Activated CD4-positive, alpha-beta T cell treated with anti-CD3 and anti-CD28 coated beads, Interleukin-2, amount 10 ng/mL, durations not matched to agents 24 days and 14 days (primary cell): Measurements from ENCODE around the gene FAM98A. TPM values are rescaled to one million over a fixed set of nuclear protein-coding genes. Genes with fewer than 3 reads are reported as not detected.

ENCODE experiments used
- DNase-seq: peaks from one replicate; pipeline ENCODE4 v3.0.0; 2022
- H3K27ac Mint-ChIP-seq: one replicate; pipeline ENCODE4 v1.8.0; 2022; ENCODE audit warnings: mild to moderate bottlenecking, mixed read lengths
- H3K27me3 Mint-ChIP-seq: one replicate; pipeline ENCODE4 v1.8.0; 2022; ENCODE audit warnings: mixed read lengths
- H3K36me3 Mint-ChIP-seq: one replicate; pipeline ENCODE4 v1.8.0; 2022; ENCODE audit warnings: low read depth, mild to moderate bottlenecking, mixed read lengths
- H3K4me1 Mint-ChIP-seq: one replicate; pipeline ENCODE4 v1.8.0; 2021; ENCODE audit warnings: mixed read lengths
- H3K4me3 Mint-ChIP-seq: one replicate; pipeline ENCODE4 v1.8.0; 2022; ENCODE audit warnings: mild to moderate bottlenecking, moderate library complexity, mixed read lengths
- H3K9me3 Mint-ChIP-seq: one replicate; pipeline ENCODE4 v1.8.0; 2021; ENCODE audit warnings: mixed read lengths
- intact Hi-C: fragments of 100-400 bp; cut with micrococcal nuclease; formaldehyde crosslinking; loops from one replicate; pipeline ENCODE4 v1.15.1; 2023
- total RNA-seq: library from RNA; stranded (reverse); gene quantifications from 2 replicates; pipeline ENCODE4 v1.2.3, GENCODE V29; 2022

Gene FAM98A
- total RNA-seq, 1 donor from 2014 or later: 72.9 TPM

DNA sequence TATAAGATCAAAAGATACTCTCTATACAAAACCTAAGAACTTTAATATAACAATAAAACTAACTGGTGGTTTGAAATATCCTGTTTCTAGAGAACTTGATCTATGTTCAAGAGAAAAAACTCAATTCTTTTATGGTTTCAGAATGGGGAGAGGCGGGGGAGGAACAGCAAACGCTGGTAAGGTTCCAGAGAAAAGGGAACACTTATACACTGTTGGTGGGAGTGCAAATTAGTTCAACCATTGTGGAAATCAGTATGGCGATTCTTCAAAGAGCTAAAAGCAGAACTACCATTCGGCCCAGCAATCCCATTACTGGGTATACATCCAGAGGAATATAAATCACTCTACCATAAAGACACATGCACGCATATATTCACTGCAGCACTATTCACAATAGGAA lies 17.2 kb downstream of the FAM98A start:
- Mint-ChIP-seq H3K4me1 (peaks cover 12% of the 10 kb centered on the region), H3K36me3 (peaks cover 28% of the 10 kb centered on the region), H3K4me3 (peak overlapping the region; percentile 27), H3K27me3 (no peaks in the 10 kb centered on the region), H3K27ac (peak overlapping the region; percentile 3), H3K9me3 (no peaks in the 10 kb centered on the region)
- DNase-seq: peak; percentile 55
- intact Hi-C loops: loop anchor here (2.0 to 5.0 kb wide), 6 partner anchors 17 to 810 kb away; partner anchors contain the start of genes FAM98A and LTBP1

DNA sequence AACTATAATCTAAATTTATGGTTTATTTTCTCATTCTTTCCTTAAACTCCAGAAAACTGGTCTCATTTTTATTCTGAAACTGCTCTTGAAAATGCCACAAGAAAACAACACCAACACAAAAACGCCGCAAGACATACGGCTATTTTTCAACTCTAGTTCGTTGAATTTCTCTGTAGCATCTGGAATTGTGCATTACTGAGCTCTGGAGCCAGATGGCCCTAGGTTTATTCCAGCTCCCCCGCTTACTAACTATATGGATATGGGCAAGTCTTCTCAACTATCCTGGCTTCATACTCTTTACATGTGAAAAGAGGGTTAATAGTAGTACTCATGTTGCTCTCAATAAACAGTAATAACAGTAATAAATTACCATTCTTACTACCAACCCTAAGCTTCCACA lies 19.9 kb downstream of the FAM98A start:
- H3K9me3 Mint-ChIP-seq: no peaks in the 10 kb centered on the region
- peaks cover 11% of the 10 kb centered on the region for H3K36me3 Mint-ChIP-seq
- intact Hi-C loops: no loop called here
- no peak for DNase-seq
- H3K4me1 Mint-ChIP-seq: peaks cover 12% of the 10 kb centered on the region
- H3K4me3 Mint-ChIP-seq: no peak overlapping the region
- H3K27me3 Mint-ChIP-seq: no peaks in the 10 kb centered on the region
- no peak overlapping the region for H3K27ac Mint-ChIP-seq

DNA sequence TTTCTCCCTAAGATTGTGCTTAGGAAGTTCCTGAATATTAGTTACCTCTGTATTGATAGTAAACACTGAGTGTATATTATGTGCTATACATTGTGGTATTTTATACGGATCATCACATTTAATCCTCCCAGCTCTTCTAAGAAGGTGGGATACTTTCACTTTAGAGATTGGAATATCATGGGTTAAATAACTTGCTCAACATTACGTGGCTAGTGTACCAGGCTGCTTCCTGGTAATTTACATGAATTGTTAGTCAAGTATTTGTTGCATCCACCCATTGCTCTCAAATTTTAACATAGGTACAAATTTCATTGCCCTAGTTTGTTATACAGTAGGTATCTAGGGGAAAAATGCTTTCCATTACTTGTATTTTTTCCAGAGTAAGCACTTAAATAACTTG lies 21.4 kb downstream of the FAM98A start:
- Mint-ChIP-seq H3K27ac (no peak overlapping the region), H3K36me3 (peaks cover 6% of the 10 kb centered on the region), H3K9me3 (no peaks in the 10 kb centered on the region), H3K4me1 (peaks cover 12% of the 10 kb centered on the region), H3K4me3 (no peak overlapping the region), H3K27me3 (no peaks in the 10 kb centered on the region)
- intact Hi-C loops: no loop called here
- DNase-seq: no peak

DNA sequence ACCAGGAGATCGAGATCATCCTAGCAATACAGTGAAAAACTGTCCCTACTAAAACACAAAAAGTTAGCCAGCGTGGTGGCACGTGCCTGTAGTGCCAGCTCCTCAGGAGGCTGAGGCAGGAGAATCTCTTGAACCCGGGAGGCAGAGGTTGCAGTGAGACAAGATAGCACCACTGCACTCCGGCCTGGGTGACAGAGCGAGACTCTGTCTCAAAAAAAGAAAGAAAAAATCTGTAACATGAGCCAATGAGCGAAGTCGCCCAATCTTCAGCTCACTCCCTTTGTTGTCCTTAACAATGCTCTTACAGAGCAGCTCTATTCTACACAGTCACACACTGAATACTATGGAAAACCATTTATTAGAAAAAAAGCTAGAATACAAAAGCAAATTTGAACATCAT lies 22.0 kb downstream of the FAM98A start:
- no peak for DNase-seq
- Mint-ChIP-seq H3K4me1 (peaks cover 8% of the 10 kb centered on the region), H3K9me3 (no peaks in the 10 kb centered on the region), H3K36me3 (peaks cover 3% of the 10 kb centered on the region), H3K4me3 (no peak overlapping the region), H3K27ac (no peak overlapping the region), H3K27me3 (no peaks in the 10 kb centered on the region)
- intact Hi-C loops: no loop called here

DNA sequence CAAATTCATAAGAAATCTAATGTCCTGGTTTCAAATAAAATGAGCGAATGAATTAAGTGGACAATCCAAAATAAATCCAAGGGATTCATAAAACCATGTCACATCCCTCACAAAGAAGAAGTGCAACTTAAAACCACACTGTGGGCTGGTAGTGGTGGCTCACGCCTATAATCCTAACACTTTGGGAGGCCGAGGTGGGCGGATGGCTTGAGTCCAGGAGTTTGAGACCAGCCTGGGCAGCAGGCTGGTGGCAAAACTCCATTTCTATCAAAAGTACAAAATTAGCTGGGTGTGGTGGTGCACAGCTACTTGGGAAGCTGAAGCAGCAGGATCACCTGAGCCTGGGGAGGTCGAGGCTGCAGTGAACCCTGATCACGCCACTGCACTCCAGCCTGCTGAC lies 25.4 kb downstream of the FAM98A start:
- no peaks in the 10 kb centered on the region for H3K36me3 Mint-ChIP-seq
- H3K27me3 Mint-ChIP-seq: no peaks in the 10 kb centered on the region
- peaks cover 2% of the 10 kb centered on the region for H3K4me1 Mint-ChIP-seq
- no peak overlapping the region for H3K4me3 Mint-ChIP-seq
- H3K27ac Mint-ChIP-seq: no peak overlapping the region
- intact Hi-C loops: no loop called here
- DNase-seq: peak; percentile 37
- no peaks in the 10 kb centered on the region for H3K9me3 Mint-ChIP-seq

DNA sequence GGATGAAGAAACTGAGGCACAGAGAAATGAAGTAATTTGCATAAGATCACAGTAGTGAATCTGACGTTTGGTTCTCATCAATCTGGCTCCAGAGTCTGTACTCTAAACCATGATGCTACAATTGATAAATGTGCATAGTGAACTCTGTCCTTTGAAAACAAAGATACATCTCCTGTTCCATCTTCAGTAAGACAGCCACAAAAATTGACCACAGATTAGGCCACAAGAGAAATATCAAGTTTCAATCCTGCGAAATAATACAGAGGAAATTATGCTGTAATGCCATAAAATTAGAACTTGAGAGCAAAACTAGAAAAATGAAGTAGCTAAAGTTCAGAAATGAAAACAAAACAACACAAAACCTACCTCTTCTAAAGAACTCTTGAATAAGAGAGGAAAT lies 28.4 kb downstream of the FAM98A start:
- H3K27me3 Mint-ChIP-seq: no peaks in the 10 kb centered on the region
- H3K4me3 Mint-ChIP-seq: no peak overlapping the region
- intact Hi-C loops: no loop called here
- H3K4me1 Mint-ChIP-seq: peaks cover 2% of the 10 kb centered on the region
- no peak overlapping the region for H3K27ac Mint-ChIP-seq
- H3K9me3 Mint-ChIP-seq: no peaks in the 10 kb centered on the region
- peak; percentile 19 for DNase-seq
- H3K36me3 Mint-ChIP-seq: no peaks in the 10 kb centered on the region

DNA sequence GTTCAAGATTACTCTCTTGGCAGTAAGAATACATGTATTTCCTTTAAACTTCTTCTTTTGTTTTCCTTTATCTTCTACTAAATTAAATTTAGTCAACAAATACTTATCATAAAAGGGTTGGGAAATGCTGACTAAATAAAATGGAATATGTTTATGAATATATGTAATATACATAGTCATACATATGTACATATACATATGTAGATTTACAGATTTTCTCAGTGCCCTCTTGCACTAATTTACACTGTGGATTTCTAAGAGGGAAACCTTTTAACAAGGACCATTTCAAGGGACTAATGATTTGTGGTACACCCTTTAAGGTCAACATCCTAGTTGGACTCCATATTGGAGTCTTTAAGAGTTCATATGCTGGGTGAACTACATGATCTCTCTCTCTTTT lies 37.2 kb downstream of the FAM98A start:
- H3K4me1 Mint-ChIP-seq: no peaks in the 10 kb centered on the region
- no peaks in the 10 kb centered on the region for H3K9me3 Mint-ChIP-seq
- peaks cover 9% of the 10 kb centered on the region for H3K36me3 Mint-ChIP-seq
- DNase-seq: no peak
- H3K4me3 Mint-ChIP-seq: no peak overlapping the region
- no peaks in the 10 kb centered on the region for H3K27me3 Mint-ChIP-seq
- H3K27ac Mint-ChIP-seq: no peak overlapping the region
- intact Hi-C loops: no loop called here

DNA sequence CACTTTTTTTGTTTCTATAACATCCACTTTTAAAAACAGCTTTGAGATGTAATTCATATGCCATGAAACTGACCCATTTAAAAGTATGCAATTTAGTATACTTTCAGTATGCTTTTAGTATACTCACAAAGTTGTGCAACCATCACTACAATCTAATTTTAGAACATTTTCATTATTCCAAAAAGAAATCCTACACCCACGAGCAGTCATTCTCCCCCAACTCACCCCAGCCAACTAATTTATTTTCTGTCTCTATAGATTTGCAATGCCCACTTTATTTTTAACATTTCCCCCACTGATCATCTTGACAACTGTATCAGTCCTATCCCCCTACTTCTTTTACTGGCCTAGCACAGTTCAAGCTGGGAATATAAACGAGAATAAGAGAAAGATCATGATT lies 39.1 kb downstream of the FAM98A start:
- no peak overlapping the region for H3K4me3 Mint-ChIP-seq
- H3K27ac Mint-ChIP-seq: no peak overlapping the region
- no peaks in the 10 kb centered on the region for H3K27me3 Mint-ChIP-seq
- no peak for DNase-seq
- H3K4me1 Mint-ChIP-seq: peaks cover 1% of the 10 kb centered on the region
- intact Hi-C loops: no loop called here
- H3K36me3 Mint-ChIP-seq: peaks cover 9% of the 10 kb centered on the region
- H3K9me3 Mint-ChIP-seq: no peaks in the 10 kb centered on the region

DNA sequence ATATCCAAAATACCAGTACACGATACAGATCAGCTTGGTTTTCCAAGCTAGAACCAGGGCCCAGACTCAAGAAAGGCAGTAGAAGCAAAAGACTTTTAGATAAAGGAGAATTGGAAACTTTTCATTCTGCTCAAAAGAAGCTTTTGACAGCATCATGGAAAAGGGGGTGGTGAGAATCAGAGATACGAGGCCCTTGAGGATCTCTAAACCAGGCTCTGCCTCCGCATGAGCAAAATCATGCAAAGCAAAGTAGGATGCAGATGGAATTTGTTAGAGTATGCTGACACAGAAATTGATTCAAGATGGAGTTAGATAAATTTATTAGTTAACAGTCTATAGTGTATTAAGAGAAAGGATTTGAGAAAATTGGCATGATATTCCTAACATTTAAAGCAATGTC lies 39.8 kb downstream of the FAM98A start:
- Mint-ChIP-seq H3K27ac (no peak overlapping the region), H3K9me3 (no peaks in the 10 kb centered on the region), H3K4me1 (peaks cover 6% of the 10 kb centered on the region), H3K4me3 (no peak overlapping the region), H3K36me3 (peaks cover 8% of the 10 kb centered on the region), H3K27me3 (no peaks in the 10 kb centered on the region)
- DNase-seq: no peak
- intact Hi-C loops: no loop called here

DNA sequence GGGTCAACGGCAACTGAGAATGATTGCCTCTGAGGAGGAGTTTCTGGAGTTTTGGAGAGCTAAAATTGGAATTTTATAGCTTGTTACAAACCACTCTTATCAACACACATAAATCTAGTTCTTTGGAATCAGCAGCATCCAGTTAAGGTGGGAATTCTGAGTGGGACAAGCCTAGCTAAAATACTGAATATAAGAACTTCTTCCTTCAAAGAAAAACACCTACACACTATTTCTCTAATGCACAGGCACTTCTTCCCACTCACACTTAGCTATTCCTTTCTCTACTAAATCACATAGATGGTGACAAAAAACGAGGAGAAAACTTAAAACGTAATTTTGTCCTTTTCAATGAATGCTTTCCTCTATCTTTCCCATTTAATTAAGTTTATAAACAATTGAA lies 43.4 kb downstream of the FAM98A start:
- H3K4me1 Mint-ChIP-seq: peaks cover 6% of the 10 kb centered on the region
- no peaks in the 10 kb centered on the region for H3K27me3 Mint-ChIP-seq
- H3K4me3 Mint-ChIP-seq: no peak overlapping the region
- H3K27ac Mint-ChIP-seq: no peak overlapping the region
- DNase-seq: no peak
- H3K36me3 Mint-ChIP-seq: peaks cover 8% of the 10 kb centered on the region
- intact Hi-C loops: no loop called here
- H3K9me3 Mint-ChIP-seq: no peaks in the 10 kb centered on the region

DNA sequence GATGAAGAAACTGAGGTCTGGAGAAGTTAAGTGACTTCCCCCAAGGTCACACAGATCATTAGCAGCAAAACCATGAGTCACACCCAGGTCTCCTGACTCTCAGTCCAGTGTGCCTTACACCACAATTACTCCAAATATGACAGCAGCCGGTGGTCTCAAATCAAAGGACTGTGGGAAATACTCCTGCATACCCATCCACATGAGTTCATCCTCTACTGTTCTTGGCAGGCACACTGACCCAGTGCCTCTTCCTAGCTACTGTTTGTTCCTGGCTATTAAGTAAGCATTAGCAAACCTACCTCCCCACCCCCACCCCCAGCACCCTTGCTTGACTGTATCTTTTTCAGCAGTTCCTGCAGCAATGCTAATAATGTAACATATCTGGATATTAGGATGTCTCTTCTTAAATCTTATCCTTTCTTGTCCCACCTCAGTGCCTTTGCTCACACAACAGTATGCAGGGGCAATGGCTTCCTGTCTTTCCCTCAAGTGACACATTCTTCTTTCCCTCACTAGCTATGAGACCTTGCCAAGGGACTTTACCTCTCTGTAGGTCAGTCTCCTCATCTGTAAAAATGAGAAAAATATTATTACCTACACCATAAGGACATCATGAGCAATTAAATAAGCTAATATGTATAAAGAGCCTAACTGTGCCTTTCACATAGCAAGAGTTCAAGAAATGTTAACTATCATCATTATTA lies 46.2 kb downstream of the FAM98A start:
- Mint-ChIP-seq H3K27me3 (no peaks in the 10 kb centered on the region), H3K27ac (no peak overlapping the region), H3K36me3 (peaks cover 10% of the 10 kb centered on the region), H3K9me3 (no peaks in the 10 kb centered on the region), H3K4me3 (no peak overlapping the region), H3K4me1 (peaks cover 6% of the 10 kb centered on the region)
- no peak for DNase-seq
- intact Hi-C loops: no loop called here

DNA sequence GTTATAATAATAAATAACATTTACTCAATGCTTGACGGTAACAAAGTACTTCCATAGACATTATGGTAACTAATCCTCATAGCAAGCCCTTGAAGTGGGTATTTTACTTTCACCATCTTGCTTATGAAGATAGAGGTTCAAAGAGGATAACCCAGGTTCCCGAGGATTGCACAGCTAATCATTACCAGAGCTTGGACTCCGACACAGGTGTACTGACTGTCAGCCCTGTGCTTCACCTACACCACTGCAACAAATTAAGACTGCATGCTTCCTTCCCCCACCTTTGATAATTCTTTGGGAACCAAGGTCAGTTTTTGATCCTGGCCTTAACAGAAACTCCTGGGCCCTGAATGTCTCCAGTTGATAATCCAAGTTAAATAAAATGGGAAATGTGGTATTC lies 48.9 kb downstream of the FAM98A start:
- DNase-seq: no peak
- Mint-ChIP-seq H3K36me3 (peaks cover 14% of the 10 kb centered on the region), H3K27me3 (no peaks in the 10 kb centered on the region), H3K4me3 (no peak overlapping the region), H3K9me3 (no peaks in the 10 kb centered on the region), H3K4me1 (peaks cover 6% of the 10 kb centered on the region), H3K27ac (no peak overlapping the region)
- intact Hi-C loops: no loop called here

DNA sequence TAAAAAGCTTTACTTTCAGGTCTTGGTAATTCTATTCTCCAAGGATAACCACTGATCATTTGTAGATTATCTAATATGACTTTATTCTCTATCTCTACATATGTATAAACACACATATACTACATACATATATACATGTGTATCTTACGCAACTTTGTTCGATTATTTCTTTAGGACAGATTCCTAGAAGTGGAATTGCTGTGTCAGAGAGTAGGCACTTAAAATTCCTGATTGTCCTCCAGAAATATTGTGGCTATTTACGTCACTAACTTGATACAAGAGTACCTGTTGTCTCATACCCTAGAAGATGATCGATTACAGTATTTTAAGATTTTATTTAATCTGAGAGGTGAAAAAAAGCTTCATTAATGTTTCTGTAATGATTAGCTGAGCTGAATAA lies 57.9 kb downstream of the FAM98A start:
- H3K9me3 Mint-ChIP-seq: no peaks in the 10 kb centered on the region
- H3K36me3 Mint-ChIP-seq: peaks cover 9% of the 10 kb centered on the region
- H3K4me3 Mint-ChIP-seq: no peak overlapping the region
- H3K4me1 Mint-ChIP-seq: no peaks in the 10 kb centered on the region
- DNase-seq: no peak
- intact Hi-C loops: no loop called here
- no peak overlapping the region for H3K27ac Mint-ChIP-seq
- H3K27me3 Mint-ChIP-seq: no peaks in the 10 kb centered on the region

DNA sequence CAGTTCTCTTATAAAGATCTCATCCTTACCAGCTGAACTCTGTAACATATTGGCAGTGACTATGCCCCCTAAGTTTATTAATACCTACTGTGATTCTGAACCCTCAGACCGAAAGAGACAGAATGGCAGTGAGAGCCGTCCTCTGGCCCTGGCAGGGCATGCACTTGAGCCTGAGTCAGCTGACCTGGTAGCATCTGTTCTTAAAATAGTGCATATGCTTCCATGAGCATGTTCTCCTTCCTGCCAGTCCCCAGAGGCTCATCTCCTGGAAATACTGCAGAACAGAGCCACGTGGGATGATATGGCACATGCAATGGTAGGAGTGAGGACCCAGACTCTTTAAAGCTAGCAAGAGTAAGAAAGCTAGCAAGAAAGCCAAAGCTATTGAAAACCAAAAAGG lies 63.7 kb downstream of the FAM98A start:
- no peaks in the 10 kb centered on the region for H3K9me3 Mint-ChIP-seq
- H3K4me1 Mint-ChIP-seq: peaks cover 2% of the 10 kb centered on the region
- no peak overlapping the region for H3K4me3 Mint-ChIP-seq
- no peaks in the 10 kb centered on the region for H3K27me3 Mint-ChIP-seq
- intact Hi-C loops: no loop called here
- peaks cover 6% of the 10 kb centered on the region for H3K36me3 Mint-ChIP-seq
- H3K27ac Mint-ChIP-seq: no peak overlapping the region
- DNase-seq: no peak
